HEK293T (cell line): Measurements from ENCODE around the gene CHIC2.

Experiments
- BHLHE40 ChIP-seq: fragments of 450-650 bp; IDR thresholded peaks from 2 replicates; pipeline ENCODE4 v1.6.1; 2016; ENCODE audit warnings: mild to moderate bottlenecking, moderate library complexity, borderline replicate concordance
- FOXA1 ChIP-seq: fragments of 450-650 bp; IDR thresholded peaks from 2 replicates; pipeline ENCODE4 v1.6.1; 2016; ENCODE audit warnings: mild to moderate bottlenecking
- L3MBTL2 ChIP-seq: fragments of 450-650 bp; conservative IDR thresholded peaks from 2 replicates; pipeline ENCODE4 v1.6.1; 2016; ENCODE audit warnings: mild to moderate bottlenecking

GRCh38 chr4:54058171-54058570 is 6.2 kb downstream of the CHIC2 start:
- TF ChIP-seq FOXA1, result no peak
- no peak for TF ChIP-seq BHLHE40
- no peak for TF ChIP-seq L3MBTL2
